OCI-LY7 (cell line): Measurements from ENCODE around the gene MAP3K19. TPM values are rescaled to one million over a fixed set of nuclear protein-coding genes. Genes with fewer than 3 reads are reported as not detected.

Experiments
- Bru-seq: library from RNA; stranded (reverse); fragments of 400-500 nt; gene quantifications from one replicate; lab custom pipeline; 2021; lab: Mats Ljungman, UMichigan
- BruChase-seq, 2 experiments: library from RNA; stranded (reverse); fragments of 400-500 nt; gene quantifications; one replicate each; lab custom pipeline; 2021; lab: Mats Ljungman, UMichigan
- BruUV-seq: library from RNA; stranded (reverse); fragments of 400-500 nt; replicated peaks from 2 replicates; lab custom pipeline; 2021; lab: Mats Ljungman, UMichigan
- CTCF ChIA-PET: fragments of 300-600 bp; sonication (Branson Sonifier 250); formaldehyde crosslinking; loops from one replicate; lab custom pipeline; 2022; ENCODE audit warnings: antibody characterized with exemption; ENCODE audit not compliant: unreplicated experiment; lab: Charles Lee
- POLR2A ChIA-PET: fragments of 300-600 bp; sonication (Branson Sonifier 250); formaldehyde crosslinking; loops from one replicate; lab custom pipeline; 2022; ENCODE audit warnings: antibody characterized with exemption; lab: Charles Lee
- DNase-seq: peaks from one replicate; pipeline ENCODE4 v3.0.0-alpha.2; 2015; ENCODE audit warnings: low spot score
- H2AFZ ChIP-seq: fragments of 200-600 bp; sonication (generic), shearing (Covaris generic); 2 replicates; pipeline ENCODE4 v1.6.1; 2014; ENCODE audit warnings: mild to moderate bottlenecking, antibody characterized with exemption, low read length, moderate library complexity
- H3K27ac ChIP-seq: fragments of 200-600 bp; sonication (generic); 2 replicates; pipeline ENCODE4 v1.5.1; 2014; ENCODE audit warnings: mixed run types, low read depth, mild to moderate bottlenecking, moderate library complexity, low read length, inconsistent platforms; ENCODE audit not compliant: poor library complexity, severe bottlenecking
- H3K36me3 ChIP-seq: fragments of 200-600 bp; sonication (generic); 2 replicates; pipeline ENCODE4 v1.6.1; 2014; ENCODE audit warnings: mild to moderate bottlenecking, antibody characterized with exemption, low read length, moderate library complexity, mixed read lengths; ENCODE audit not compliant: insufficient read depth
- H3K4me1 ChIP-seq: fragments of 200-600 bp; sonication (generic); 2 replicates; pipeline ENCODE4 v1.5.1; 2014; ENCODE audit warnings: mild to moderate bottlenecking, low read length; ENCODE audit not compliant: insufficient read depth, poor library complexity, severe bottlenecking
- H3K4me2 ChIP-seq: fragments of 200-600 bp; sonication (generic); 2 replicates; pipeline ENCODE4 v1.6.1; 2014; ENCODE audit warnings: mild to moderate bottlenecking, low read length
- H3K4me3 ChIP-seq: fragments of 200-600 bp; sonication (generic); 2 replicates; pipeline ENCODE4 v1.5.1; 2014; ENCODE audit warnings: mild to moderate bottlenecking, low read depth, low read length; ENCODE audit not compliant: poor library complexity, severe bottlenecking
- H3K79me2 ChIP-seq: fragments of 200-600 bp; sonication (generic); 2 replicates; pipeline ENCODE4 v1.6.1; 2016; ENCODE audit warnings: low read depth, mild to moderate bottlenecking, low read length, moderate library complexity, mixed read lengths; ENCODE audit not compliant: insufficient read depth
- H3K9me2 ChIP-seq: fragments of 200-600 bp; sonication (generic); 2 replicates; pipeline ENCODE4 v1.6.1; 2016; ENCODE audit warnings: mild to moderate bottlenecking, low read length, mixed read lengths; ENCODE audit not compliant: insufficient read depth
- H3K9me3 ChIP-seq: fragments of 200-600 bp; sonication (generic); 2 replicates; pipeline ENCODE4 v1.6.1; 2014; ENCODE audit warnings: mild to moderate bottlenecking, mixed run types, low read length, mixed read lengths
- H4K20me1 ChIP-seq: fragments of 200-600 bp; sonication (generic); 2 replicates; pipeline ENCODE4 v1.6.1; 2014; ENCODE audit warnings: mild to moderate bottlenecking, antibody characterized with exemption, low read length, moderate library complexity, mixed read lengths; ENCODE audit not compliant: insufficient read depth
- EZH2phosphoT487 ChIP-seq: fragments of 200-600 bp; sonication (generic); IDR thresholded peaks from 2 replicates; pipeline ENCODE4 v1.6.1; 2018; ENCODE audit warnings: low read depth, borderline replicate concordance, mild to moderate bottlenecking, mixed run types, antibody characterized with exemption, low read length, moderate library complexity, mixed read lengths
- intact Hi-C: fragments of 100-400 bp; cut with micrococcal nuclease; formaldehyde crosslinking; loops from one replicate; pipeline ENCODE4 v1.10.0; 2022; ENCODE audit not compliant: unreplicated experiment
- long read RNA-seq: library from polyadenylated mRNA; stranded (forward); transcript quantifications from one replicate; pipeline ENCODE4 v2.0.0, GENCODE V29; 2022
- total RNA-seq, 2 experiments: library from RNA; depleted of rRNA in 1 of 2; stranded (reverse); fragments of >200 nt in 1 of 2; shearing (Covaris generic) in 1 of 2; gene quantifications; 2 replicates each; pipeline ENCODE4 v1.2.3, GENCODE V29; 2014 to 2022
- TF ChIP-seq, protein P1 (sequence below): fragments of 200-600 bp; sonication (generic); conservative IDR thresholded peaks from 2 replicates; pipeline ENCODE4 v1.5.1; 2014; ENCODE audit warnings: mild to moderate bottlenecking, antibody characterized with exemption, low read length, moderate library complexity, mixed read lengths

Gene MAP3K19, protein sequence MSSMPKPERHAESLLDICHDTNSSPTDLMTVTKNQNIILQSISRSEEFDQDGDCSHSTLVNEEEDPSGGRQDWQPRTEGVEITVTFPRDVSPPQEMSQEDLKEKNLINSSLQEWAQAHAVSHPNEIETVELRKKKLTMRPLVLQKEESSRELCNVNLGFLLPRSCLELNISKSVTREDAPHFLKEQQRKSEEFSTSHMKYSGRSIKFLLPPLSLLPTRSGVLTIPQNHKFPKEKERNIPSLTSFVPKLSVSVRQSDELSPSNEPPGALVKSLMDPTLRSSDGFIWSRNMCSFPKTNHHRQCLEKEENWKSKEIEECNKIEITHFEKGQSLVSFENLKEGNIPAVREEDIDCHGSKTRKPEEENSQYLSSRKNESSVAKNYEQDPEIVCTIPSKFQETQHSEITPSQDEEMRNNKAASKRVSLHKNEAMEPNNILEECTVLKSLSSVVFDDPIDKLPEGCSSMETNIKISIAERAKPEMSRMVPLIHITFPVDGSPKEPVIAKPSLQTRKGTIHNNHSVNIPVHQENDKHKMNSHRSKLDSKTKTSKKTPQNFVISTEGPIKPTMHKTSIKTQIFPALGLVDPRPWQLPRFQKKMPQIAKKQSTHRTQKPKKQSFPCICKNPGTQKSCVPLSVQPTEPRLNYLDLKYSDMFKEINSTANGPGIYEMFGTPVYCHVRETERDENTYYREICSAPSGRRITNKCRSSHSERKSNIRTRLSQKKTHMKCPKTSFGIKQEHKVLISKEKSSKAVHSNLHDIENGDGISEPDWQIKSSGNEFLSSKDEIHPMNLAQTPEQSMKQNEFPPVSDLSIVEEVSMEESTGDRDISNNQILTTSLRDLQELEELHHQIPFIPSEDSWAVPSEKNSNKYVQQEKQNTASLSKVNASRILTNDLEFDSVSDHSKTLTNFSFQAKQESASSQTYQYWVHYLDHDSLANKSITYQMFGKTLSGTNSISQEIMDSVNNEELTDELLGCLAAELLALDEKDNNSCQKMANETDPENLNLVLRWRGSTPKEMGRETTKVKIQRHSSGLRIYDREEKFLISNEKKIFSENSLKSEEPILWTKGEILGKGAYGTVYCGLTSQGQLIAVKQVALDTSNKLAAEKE (N-terminal part only)
- total RNA-seq (2014; rRNA removed; shearing (Covaris generic)) = not detected in 2 replicates
- not detected in 2 replicates for total RNA-seq (2022)
- percentile 5 among the genes with signal in this experiment for Bru-seq, nascent RNA
- BruChase-seq, experiment 1, labeled RNA remaining after a 6-hour chase = percentile 7 among the genes with signal in this experiment
- percentile 6 among the genes with signal in this experiment for BruChase-seq, experiment 2, labeled RNA remaining after a 2-hour chase
- long read RNA-seq = 0 reads

DNA sequence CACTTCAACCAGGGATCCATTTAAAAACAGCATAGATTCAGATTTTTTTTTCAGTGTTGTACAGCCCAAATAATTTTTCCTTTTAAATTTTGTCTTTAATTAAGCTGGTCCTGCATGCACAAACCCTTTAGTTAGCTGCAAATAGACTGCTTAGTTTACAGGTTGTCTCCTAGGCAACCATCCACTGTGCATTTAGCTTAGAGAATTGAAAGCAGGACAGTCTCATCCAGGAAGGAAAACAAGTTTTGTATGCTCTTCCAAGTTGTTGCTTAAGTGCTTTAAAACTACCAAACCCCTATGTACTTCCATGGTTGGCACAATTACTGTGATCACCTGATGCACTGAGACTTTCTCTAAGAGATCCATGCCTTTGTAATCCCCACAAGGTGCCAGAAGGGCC lies at the start of gene MAP3K19:
TSS of gene MAP3K19 (minus strand) at position 148 of the 400 bp plus-strand sequence. CDS start 22,800 bp downstream, outside the sequence.
- TF ChIP-seq EZH2phosphoT487 = no peak
- TF ChIP-seq, protein P1, sequence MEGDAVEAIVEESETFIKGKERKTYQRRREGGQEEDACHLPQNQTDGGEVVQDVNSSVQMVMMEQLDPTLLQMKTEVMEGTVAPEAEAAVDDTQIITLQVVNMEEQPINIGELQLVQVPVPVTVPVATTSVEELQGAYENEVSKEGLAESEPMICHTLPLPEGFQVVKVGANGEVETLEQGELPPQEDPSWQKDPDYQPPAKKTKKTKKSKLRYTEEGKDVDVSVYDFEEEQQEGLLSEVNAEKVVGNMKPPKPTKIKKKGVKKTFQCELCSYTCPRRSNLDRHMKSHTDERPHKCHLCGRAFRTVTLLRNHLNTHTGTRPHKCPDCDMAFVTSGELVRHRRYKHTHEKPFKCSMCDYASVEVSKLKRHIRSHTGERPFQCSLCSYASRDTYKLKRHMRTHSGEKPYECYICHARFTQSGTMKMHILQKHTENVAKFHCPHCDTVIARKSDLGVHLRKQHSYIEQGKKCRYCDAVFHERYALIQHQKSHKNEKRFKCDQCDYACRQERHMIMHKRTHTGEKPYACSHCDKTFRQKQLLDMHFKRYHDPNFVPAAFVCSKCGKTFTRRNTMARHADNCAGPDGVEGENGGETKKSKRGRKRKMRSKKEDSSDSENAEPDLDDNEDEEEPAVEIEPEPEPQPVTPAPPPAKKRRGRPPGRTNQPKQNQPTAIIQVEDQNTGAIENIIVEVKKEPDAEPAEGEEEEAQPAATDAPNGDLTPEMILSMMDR = no peak
- ChIA-PET POLR2A (interaction anchor here (0.6 kb wide), 1 partner anchor 544 kb away, joined by 3 read pairs; no protein-coding TSS in a partner anchor), CTCF (no interaction called here)

DNA sequence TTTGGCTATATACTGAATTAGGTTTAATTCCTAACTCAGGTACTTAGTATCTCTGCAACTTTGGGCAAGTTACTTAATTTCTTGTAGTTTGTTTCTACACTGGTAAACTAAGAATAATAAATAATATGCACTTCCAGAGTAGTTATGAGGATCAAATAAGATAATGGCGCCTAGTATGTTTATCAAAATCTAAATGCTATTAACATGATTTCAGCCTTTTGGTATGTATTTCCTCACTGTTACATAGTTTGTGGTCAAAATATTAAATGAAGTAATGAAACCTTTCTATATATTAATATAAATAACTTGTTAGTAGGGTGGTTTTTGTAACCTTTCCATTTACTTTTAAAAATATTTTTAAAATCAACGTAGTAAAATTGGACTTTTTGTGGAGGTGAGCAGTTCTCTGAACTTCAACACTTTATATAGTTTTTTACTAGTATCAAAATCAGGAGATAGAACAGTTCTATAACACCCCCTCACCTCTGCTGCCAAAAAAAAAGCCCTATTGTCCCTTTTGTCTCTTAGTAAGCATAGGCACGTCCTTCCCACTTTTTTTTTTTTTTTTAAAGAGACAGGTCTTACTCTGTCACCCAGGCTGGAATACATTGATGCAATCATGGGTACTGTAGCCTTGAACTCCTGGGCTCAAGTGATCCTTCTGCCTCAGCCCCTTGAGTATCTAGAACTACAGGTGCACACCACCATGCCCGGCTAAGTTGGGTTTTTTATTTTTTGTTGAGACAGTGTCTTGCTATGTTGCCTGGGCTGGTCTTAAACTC lies 49.6 kb upstream of the MAP3K19 start:
- CTCF ChIA-PET = no interaction called here
- intact Hi-C loops = no loop called here
- H3K79me2 ChIP-seq = no peaks in the 10 kb centered on the region

More for the DNA sequence above, at the start of gene MAP3K19:
- no peak within 1 kb of the TSS for H3K4me2 ChIP-seq
- no peaks in the 10 kb centered on the region for H4K20me1 ChIP-seq
- no peak within 1 kb of the TSS for H2AFZ ChIP-seq
- BruUV-seq = no TSS peak
- H3K4me3 ChIP-seq = no peak within 1 kb of the TSS
- H3K79me2 ChIP-seq = peaks cover 2% of the 10 kb centered on the region; the same call in 1 of the 2 replicates
- DNase-seq = no peak
- H3K4me1 ChIP-seq = peaks cover 3% of the 10 kb centered on the region
- no peaks in the 10 kb centered on the region for H3K36me3 ChIP-seq
- no peaks in the 10 kb centered on the region for H3K9me2 ChIP-seq
- intact Hi-C loops = no loop called here
- no peaks in the 10 kb centered on the region for H3K9me3 ChIP-seq
- H3K27ac ChIP-seq = no peak within 1 kb of the TSS

More for the DNA sequence above, 49.6 kb upstream of the MAP3K19 start:
- no TSS peak for BruUV-seq
- H3K27ac ChIP-seq = no peak overlapping the region
- H3K4me3 ChIP-seq = no peak overlapping the region
- no peak overlapping the region for H3K4me2 ChIP-seq
- no peaks in the 10 kb centered on the region for H3K4me1 ChIP-seq
- H4K20me1 ChIP-seq = no peaks in the 10 kb centered on the region
- H3K9me2 ChIP-seq = no peaks in the 10 kb centered on the region
- no peak for TF ChIP-seq EZH2phosphoT487
- TF ChIP-seq, protein P1 = no peak
- H3K9me3 ChIP-seq = no peaks in the 10 kb centered on the region
- no peak for DNase-seq
- peaks cover 59% of the 10 kb centered on the region for H3K36me3 ChIP-seq
- H2AFZ ChIP-seq = no peak overlapping the region
- POLR2A ChIA-PET = no interaction called here
